Measurements from ENCODE around the gene BARX1.

DNA sequence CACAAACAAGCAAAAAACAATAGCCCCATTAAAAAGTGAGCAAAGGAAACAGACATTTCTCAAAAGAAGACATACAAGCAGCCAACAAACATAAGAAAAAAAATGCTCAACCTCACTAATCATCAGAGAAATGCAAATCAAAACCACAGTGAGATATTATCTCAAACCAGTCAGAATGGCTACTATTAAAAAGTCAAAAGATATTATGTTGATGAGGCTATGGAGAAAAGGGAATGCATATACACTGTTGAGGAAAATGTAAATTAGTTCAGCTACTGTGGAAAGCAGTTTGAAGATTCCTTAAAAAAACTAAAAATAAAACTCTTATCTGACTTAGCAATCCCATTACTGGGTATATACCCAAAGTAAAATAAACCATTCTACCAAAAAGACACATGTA lies 28.7 kb upstream of the BARX1 start:
- no peak for TF ChIP-seq POLR2A (IDR thresholded peaks at IDR 0.05; ENCODE audit: low read length)
- TF ChIP-seq GATA1 (IDR thresholded peaks at IDR 0.05; ENCODE audit: low read depth, low read length): no peak

Measured in erythroblast (primary cell).